HG03045 (cell line): ENCODE results near the gene PERP.
"Not testable (repeated sequence)": the region's sequence is repeated elsewhere in the genome, so short reads cannot be mapped to it uniquely, and the experiment has no call there.

Experiments used
- ATAC-seq: cut with Tn5 transposase; IDR thresholded peaks from one replicate; pipeline ENCODE4 v1.9.1; 2021; ENCODE audit warnings: mild to moderate bottlenecking, moderate library complexity; ENCODE audit not compliant: unreplicated experiment

PERP gene

DNA sequence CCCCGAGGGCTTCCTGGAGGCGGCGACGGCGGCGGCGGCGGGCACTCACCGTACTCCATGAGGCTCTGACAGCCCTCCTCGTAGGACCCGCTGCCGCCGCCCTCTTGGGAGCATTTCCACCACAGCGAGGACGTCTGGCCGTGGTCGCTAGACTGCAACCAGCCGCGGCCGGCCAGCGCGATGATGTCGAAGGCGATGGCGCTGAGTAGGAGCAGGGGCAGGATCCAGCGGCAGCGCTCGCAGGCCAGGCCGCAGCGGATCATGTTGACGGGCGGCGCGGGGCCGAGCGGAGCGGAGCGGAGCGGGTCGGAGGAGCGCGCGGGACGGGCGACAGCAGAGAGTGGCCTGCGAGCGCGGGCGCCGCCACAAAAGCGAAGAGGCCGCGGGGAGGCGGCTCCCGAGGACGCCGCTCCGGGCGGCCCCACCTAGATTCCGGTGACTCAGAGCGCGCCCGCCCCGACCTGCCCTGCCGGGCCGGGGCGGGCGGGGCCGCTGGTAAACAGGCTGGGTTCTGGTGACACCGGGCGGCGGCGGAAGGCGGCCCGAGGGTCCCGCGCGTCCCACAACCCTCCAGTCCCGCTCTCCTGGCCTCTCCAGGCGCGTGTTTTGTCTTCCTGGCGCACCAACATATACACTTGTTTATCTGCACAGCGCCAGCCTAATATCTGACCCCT is at the start of gene PERP:
TSS of gene PERP (minus strand) at position 342 of the 674 bp plus-strand sequence. CDS start at position 263, 79 bp downstream.
- peak; percentile 84 for ATAC-seq

DNA sequence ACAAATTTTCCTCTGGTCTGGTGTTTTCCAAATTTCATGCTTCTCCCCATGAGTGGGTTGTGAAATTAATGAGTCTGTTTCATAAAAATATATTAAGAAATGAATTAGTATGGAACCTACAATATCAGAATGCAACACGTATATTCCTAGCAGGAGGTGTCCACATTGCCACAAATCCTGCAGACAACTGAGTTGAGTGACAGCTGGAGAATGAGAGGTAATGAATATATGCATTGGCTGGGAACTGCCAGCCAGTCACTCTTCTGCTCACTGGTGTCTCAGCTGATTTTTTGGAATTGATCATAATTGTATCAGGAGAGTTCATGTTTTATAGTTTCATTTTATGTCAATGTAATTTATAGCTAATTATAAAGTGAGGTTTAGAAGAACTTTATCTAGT is 48.2 kb upstream of the PERP start:
- no peak for ATAC-seq

- no peak for ATAC-seq
Measured at GRCh38 chr6:138146544-138146943, 39.3 kb upstream of the PERP start.

GRCh38 chr6:138145402-138145801 is 38.2 kb upstream of the PERP start:
- no peak for ATAC-seq

GRCh38 chr6:138142806-138143205 is 35.6 kb upstream of the PERP start:
- no peak for ATAC-seq

GRCh38 chr6:138129190-138129589 is 22.0 kb upstream of the PERP start:
- ATAC-seq, result no peak

GRCh38 chr6:138128096-138128495 is 20.9 kb upstream of the PERP start:
- no peak for ATAC-seq

- ATAC-seq, result no peak
Measured at GRCh38 chr6:138124096-138124495, 16.9 kb upstream of the PERP start.

- no peak for ATAC-seq
Measured at GRCh38 chr6:138119976-138120375, 12.8 kb upstream of the PERP start.

GRCh38 chr6:138119229-138119628 is 12.0 kb upstream of the PERP start:
- ATAC-seq, result not testable (repeated sequence)

GRCh38 chr6:138117376-138117914 is 10.2 kb upstream of the PERP start:
- ATAC-seq, result no peak

GRCh38 chr6:138116661-138116999 is 9.4 kb upstream of the PERP start:
- no peak for ATAC-seq

GRCh38 chr6:138115877-138116660 is 8.8 kb upstream of the PERP start:
- no peak for ATAC-seq

GRCh38 chr6:138115201-138115600 is 8.0 kb upstream of the PERP start:
- ATAC-seq, result no peak

DNA sequence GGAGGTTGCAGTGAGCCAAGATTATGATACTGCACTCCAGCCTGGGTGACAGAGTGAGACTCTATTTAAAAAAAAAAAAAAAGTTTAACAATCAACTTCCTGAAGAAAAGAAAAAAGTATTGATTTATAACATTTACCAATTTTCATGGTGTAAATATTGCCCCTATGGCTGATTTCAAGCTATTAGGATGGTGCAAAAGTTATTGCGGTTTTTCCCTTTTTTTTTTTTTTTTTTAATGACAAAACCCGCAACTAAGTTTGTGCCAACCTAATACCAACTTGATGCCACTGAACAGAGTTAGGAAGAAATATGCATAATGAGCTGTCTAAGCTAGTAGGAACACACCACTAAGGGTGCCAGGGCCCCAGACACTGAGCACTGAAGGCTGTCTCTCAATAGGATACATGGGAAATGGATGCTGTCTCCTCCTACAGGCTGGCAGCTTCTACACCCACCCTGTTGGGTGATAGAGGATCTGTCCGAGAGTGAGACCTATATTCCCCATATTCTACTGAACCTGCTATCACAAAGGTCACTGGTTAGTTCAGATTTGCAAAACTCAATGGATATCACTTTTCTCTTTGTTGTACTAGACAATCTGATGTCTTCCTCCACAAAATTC is 6.5 kb upstream of the PERP start:
- ATAC-seq, result no peak

DNA sequence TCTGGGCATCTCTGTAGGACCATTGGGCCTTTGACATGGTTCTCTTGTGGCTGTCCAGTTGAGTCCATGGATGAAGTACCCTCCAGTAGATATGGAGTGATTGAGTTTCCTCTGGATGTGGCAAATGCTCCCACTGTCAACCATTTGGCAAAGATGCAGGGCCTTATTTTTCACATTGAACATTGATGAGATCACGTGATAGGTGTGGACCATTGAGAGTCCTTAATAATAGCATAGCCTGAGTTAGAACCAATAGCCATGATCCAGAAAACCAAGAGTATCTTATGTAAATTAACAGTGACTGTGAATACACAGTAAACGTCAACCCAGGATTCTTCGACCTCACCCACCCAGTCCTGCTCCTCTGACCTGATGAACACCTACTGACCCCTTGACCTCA is 3.0 kb upstream of the PERP start:
- no peak for ATAC-seq

- no peak for ATAC-seq
Measured at GRCh38 chr6:138109042-138109997, 2.1 kb upstream of the PERP start.

DNA sequence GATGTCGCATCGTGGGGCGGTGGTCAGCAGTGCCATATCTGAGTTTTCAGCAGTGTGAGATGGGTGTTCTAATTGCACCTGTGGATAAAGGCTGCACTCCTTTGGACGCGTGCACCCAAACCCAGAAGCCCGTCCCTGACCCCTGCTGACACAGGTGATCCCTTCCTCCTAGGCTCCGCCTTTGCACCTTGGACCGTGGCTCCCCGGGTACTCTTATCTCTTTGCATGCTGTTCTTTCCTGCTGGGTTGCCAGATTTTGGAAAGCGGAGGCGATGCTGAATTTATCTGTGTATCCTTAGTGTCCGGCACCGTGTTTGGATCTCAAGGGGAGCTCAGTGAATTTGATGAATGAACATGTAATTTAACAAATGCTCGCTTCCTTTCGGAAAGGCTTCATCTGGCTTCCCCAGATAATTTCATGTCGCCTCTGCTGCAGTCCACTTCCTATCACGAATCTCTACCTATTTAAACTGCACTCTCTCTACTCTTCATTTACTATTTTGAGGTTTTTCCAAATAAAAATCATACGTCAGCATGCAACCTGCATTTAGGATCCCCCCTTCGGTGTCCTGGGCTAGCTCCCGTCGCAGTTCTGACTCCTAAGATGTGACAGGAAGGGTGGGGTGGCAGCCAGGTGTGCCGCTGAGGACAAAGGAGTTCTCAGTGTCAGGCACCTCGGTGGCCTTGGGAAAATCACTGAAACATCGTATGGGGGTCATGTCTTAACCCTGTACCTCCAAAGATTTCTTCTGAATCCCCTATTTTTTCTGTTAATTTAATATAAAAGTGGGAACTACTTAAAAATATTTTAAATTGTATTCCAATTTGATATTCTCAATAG is 753 bp upstream of the PERP start:
- ATAC-seq, result peak; percentile 24

GRCh38 chr6:138106665-138107077 is 548 bp downstream of the PERP start:
- ATAC-seq, result no peak
